ENCODE data around the gene TTC4.

The TTC4 gene

GRCh38 chr1:54777431-54777830 is 61.8 kb downstream of the TTC4 start:
- TF ChIP-seq, protein P1, sequence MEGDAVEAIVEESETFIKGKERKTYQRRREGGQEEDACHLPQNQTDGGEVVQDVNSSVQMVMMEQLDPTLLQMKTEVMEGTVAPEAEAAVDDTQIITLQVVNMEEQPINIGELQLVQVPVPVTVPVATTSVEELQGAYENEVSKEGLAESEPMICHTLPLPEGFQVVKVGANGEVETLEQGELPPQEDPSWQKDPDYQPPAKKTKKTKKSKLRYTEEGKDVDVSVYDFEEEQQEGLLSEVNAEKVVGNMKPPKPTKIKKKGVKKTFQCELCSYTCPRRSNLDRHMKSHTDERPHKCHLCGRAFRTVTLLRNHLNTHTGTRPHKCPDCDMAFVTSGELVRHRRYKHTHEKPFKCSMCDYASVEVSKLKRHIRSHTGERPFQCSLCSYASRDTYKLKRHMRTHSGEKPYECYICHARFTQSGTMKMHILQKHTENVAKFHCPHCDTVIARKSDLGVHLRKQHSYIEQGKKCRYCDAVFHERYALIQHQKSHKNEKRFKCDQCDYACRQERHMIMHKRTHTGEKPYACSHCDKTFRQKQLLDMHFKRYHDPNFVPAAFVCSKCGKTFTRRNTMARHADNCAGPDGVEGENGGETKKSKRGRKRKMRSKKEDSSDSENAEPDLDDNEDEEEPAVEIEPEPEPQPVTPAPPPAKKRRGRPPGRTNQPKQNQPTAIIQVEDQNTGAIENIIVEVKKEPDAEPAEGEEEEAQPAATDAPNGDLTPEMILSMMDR (IDR thresholded peaks at IDR 0.05; ENCODE audit: unreplicated experiment in 3 of 3): no peak
- H3K4me1 Mint-ChIP-seq: peaks cover 6% of the 10 kb centered on the region
- peaks cover 26% of the 10 kb centered on the region for H3K27me3 Mint-ChIP-seq (ENCODE audit: low read depth)
- H3K27ac Mint-ChIP-seq: no peak overlapping the region
- H3K36me3 Mint-ChIP-seq (ENCODE audit: low read depth): no peaks in the 10 kb centered on the region
- no peaks in the 10 kb centered on the region for H3K9me3 Mint-ChIP-seq
- no peak overlapping the region for H3K4me3 Mint-ChIP-seq

DNA sequence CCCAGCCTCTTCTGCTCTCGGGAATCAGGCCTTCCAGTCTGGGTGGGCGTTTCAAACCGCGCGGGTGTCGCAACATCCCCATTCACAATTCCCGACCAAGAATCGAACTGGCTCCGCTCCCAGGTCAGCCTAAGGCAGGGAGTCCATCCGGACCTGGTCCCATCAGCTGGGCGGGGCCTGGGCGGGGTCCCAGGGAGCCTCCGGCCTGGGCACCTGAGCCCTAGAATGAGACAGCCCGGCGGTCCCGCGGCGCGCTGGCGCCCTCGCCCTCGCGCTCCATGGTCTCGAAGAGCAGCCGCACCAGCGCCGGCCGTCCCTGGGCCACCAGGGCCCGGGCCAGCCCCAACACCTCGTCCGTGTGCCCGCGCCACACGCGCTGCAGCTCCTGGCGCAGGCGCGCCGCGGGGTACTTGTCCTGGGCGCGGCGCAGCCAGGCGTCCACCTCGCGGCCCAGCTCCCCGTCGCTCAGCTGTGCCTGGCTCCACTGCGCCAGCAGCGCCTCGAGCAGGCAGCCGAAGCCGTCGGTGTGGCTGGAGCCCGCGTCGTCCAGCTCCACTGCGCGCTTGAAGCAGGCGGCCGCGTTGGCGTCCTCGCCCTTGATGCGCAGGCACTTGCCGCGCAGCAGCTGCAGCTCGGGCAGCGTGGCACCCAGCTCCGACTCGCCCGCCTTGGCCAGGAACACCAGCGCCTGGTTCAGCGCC is 65.5 kb downstream of the TTC4 start:
- Mint-ChIP-seq H3K27ac (no peak overlapping the region), H3K4me3 (no peak overlapping the region), H3K9me3 (no peaks in the 10 kb centered on the region), H3K27me3 (ENCODE audit: low read depth) (peaks cover 27% of the 10 kb centered on the region), H3K36me3 (ENCODE audit: low read depth) (no peaks in the 10 kb centered on the region), H3K4me1 (peaks cover 3% of the 10 kb centered on the region)
- TF ChIP-seq, protein P1 (IDR thresholded peaks at IDR 0.05; ENCODE audit: unreplicated experiment in 3 of 3): no peak

DNA sequence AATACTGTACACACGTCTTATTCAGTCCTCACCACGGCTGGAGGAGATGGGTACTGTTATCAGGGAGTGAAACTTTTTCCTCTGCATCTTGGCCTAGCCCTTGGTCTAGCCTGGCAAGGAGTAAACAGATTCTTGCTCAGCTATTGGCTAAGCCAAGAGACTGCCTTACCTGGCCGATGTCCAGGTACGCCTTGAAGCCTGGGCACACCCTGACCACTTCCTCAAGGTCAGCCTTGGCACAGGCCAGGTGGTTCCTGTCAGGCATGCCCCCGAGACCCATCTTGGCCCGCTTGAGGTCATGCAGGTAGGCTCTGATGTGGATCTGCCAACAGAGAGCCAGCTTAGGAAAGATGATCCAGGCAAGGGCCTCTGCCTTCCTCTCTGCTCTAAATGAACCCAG is 66.5 kb downstream of the TTC4 start:
- Mint-ChIP-seq H3K9me3 (no peaks in the 10 kb centered on the region), H3K27ac (no peak overlapping the region), H3K4me3 (no peak overlapping the region), H3K36me3 (ENCODE audit: low read depth) (no peaks in the 10 kb centered on the region), H3K27me3 (ENCODE audit: low read depth) (peaks cover 31% of the 10 kb centered on the region), H3K4me1 (no peaks in the 10 kb centered on the region)
- TF ChIP-seq, protein P1 (IDR thresholded peaks at IDR 0.05; ENCODE audit: unreplicated experiment in 3 of 3): no peak

- TF ChIP-seq, protein P1 (IDR thresholded peaks at IDR 0.05; ENCODE audit: unreplicated experiment in 3 of 3): no peak
Measured at GRCh38 chr1:54782588-54782987, 66.9 kb downstream of the TTC4 start.

GRCh38 chr1:54784066-54784465 is 68.4 kb downstream of the TTC4 start:
- no peaks in the 10 kb centered on the region for H3K4me1 Mint-ChIP-seq
- TF ChIP-seq, protein P1 (IDR thresholded peaks at IDR 0.05; ENCODE audit: unreplicated experiment in 3 of 3): no peak
- H3K36me3 Mint-ChIP-seq (ENCODE audit: low read depth): no peaks in the 10 kb centered on the region
- H3K9me3 Mint-ChIP-seq: no peaks in the 10 kb centered on the region
- peaks cover 31% of the 10 kb centered on the region for H3K27me3 Mint-ChIP-seq (ENCODE audit: low read depth)
- H3K27ac Mint-ChIP-seq: no peak overlapping the region
- no peak overlapping the region for H3K4me3 Mint-ChIP-seq

More at GRCh38 chr1:54782588-54782987, 66.9 kb downstream of the TTC4 start:
- H3K27ac Mint-ChIP-seq: no peak overlapping the region
- H3K36me3 Mint-ChIP-seq (ENCODE audit: low read depth): no peaks in the 10 kb centered on the region
- H3K9me3 Mint-ChIP-seq: no peaks in the 10 kb centered on the region
- H3K4me3 Mint-ChIP-seq: no peak overlapping the region
- peaks cover 31% of the 10 kb centered on the region for H3K27me3 Mint-ChIP-seq (ENCODE audit: low read depth)
- no peaks in the 10 kb centered on the region for H3K4me1 Mint-ChIP-seq

GRCh38 chr1:54786778-54787177 is 71.1 kb downstream of the TTC4 start:
- TF ChIP-seq, protein P1 (IDR thresholded peaks at IDR 0.05; ENCODE audit: unreplicated experiment in 3 of 3): no peak
- H3K4me1 Mint-ChIP-seq: peaks cover 5% of the 10 kb centered on the region
- H3K27ac Mint-ChIP-seq: peak overlapping the region in 1 of 3 experiments; percentile 17
- no peaks in the 10 kb centered on the region for H3K36me3 Mint-ChIP-seq (ENCODE audit: low read depth)
- H3K27me3 Mint-ChIP-seq (ENCODE audit: low read depth): peaks cover 26% of the 10 kb centered on the region
- H3K9me3 Mint-ChIP-seq: no peaks in the 10 kb centered on the region
- H3K4me3 Mint-ChIP-seq: no peak overlapping the region

Data from nephron (organoid).